Coronary artery (tissue), 2 donors: ENCODE measurements around the gene EVA1C.

Source experiments
- DNase-seq: peaks from one replicate; pipeline ENCODE4 v3.0.0-alpha.2; 2017; ENCODE audit warnings: low spot score
- H3K27ac ChIP-seq, 2 donors: fragments of 200-600 bp; sonication (generic); one replicate each; pipeline ENCODE4 v1.5.1; 2016 to 2019
- H3K4me3 ChIP-seq: fragments of 200-600 bp; sonication (generic); 2 replicates; pipeline ENCODE4 v1.5.1; 2016; ENCODE audit warnings: mild to moderate bottlenecking, moderate library complexity
- CTCF ChIP-seq: fragments of 200-600 bp; sonication (generic); IDR thresholded peaks from one replicate; pipeline ENCODE4 v1.5.1; 2019; ENCODE audit warnings: antibody characterized with exemption

The EVA1C gene

GRCh38 chr21:32410291-32410690, 2.2 kb upstream of the EVA1C start:
- Histone ChIP-seq H3K4me3 (no peak overlapping the region), H3K27ac (peak overlapping the region; percentile 95 to 97)
- no peak for TF ChIP-seq CTCF
- no peak for DNase-seq

GRCh38 chr21:32410916-32411315, 1.6 kb upstream of the EVA1C start:
- no peak for DNase-seq
- peak overlapping the region; percentile 94 for H3K4me3 ChIP-seq
- no peak for TF ChIP-seq CTCF
- peak overlapping the region; percentile 95 to 97 for H3K27ac ChIP-seq

GRCh38 chr21:32411350-32412161, 950 bp upstream of the EVA1C start:
- Histone ChIP-seq H3K27ac (peak overlapping the region; percentile 95 to 97), H3K4me3 (peak overlapping the region; percentile 94)
- TF ChIP-seq CTCF, result no peak
- DNase-seq, result peak; percentile 96

GRCh38 chr21:32413015-32413504, 554 bp downstream of the EVA1C start:
- TF ChIP-seq CTCF, result no peak
- Histone ChIP-seq H3K4me3 (peak overlapping the region; percentile 94), H3K27ac (peak overlapping the region; percentile 95 to 97)
- DNase-seq, result peak; percentile 85

- Histone ChIP-seq H3K4me3 (peak overlapping the region; percentile 94), H3K27ac (peak overlapping the region; percentile 95 to 97)
- no peak for TF ChIP-seq CTCF
- no peak for DNase-seq
These were observed 1.4 kb downstream of the EVA1C start for GRCh38 chr21:32413697-32414578.

GRCh38 chr21:32414579-32415358, 2.3 kb downstream of the EVA1C start:
- peak overlapping the region; percentile 94 for H3K4me3 ChIP-seq
- peak overlapping the region; percentile 95 to 97 for H3K27ac ChIP-seq
- TF ChIP-seq CTCF, result no peak
- no peak for DNase-seq
